K562 (cell line): ENCODE data around the gene ALG8. TPM values are rescaled to one million over a fixed set of nuclear protein-coding genes. Genes with fewer than 3 reads are reported as not detected.
A peak's percentile ranks its signal among the peaks of the same experiment; 100 is the strongest.

Experiments used
- BDP1 ChIP-seq: IDR thresholded peaks from 3 replicates; pipeline ENCODE4 v1.6.1; 2011; ENCODE audit not compliant: insufficient read length, insufficient read depth
- CHD2 ChIP-seq: IDR thresholded peaks from 2 replicates; pipeline ENCODE4 v1.6.1; 2011; ENCODE audit warnings: low read depth, low read length
- DNMT1 ChIP-seq: fragments of 450-650 bp; IDR thresholded peaks from 2 replicates; pipeline ENCODE4 v1.6.1; 2016; ENCODE audit warnings: antibody characterized with exemption, mild to moderate bottlenecking
- EHMT2 ChIP-seq: fragments of 450-650 bp; IDR thresholded peaks from 2 replicates; pipeline ENCODE4 v1.6.1; 2018; ENCODE audit warnings: antibody characterized with exemption
- HOXB6 ChIP-seq: fragments of 250-450 bp; sonication (Bioruptor Pico); IDR thresholded peaks from 2 replicates; pipeline ENCODE4 v1.5.1; 2022; ENCODE audit warnings: mild to moderate bottlenecking, borderline replicate concordance
- NEUROD1 ChIP-seq: fragments of 150-350 bp; IDR thresholded peaks from 2 replicates; pipeline ENCODE4 v1.6.1; 2014; ENCODE audit warnings: borderline replicate concordance, low read length, low read depth; ENCODE audit not compliant: partially characterized antibody
- NR1H2 ChIP-seq: sonication (generic); formaldehyde crosslinking; IDR thresholded peaks from 2 replicates; pipeline ENCODE4 v1.4.0; 2020; ENCODE audit warnings: mild to moderate bottlenecking, missing genetic modification reagents
- PHF8 ChIP-seq: fragments of 200-600 bp; sonication (generic); IDR thresholded peaks from 2 replicates; pipeline ENCODE4 v1.6.1; 2012; ENCODE audit warnings: mixed run types, mild to moderate bottlenecking, inconsistent platforms, low read length, moderate library complexity, borderline replicate concordance
- PTTG1 ChIP-seq: fragments of 450-650 bp; IDR thresholded peaks from 2 replicates; pipeline ENCODE4 v1.6.1; 2016; ENCODE audit warnings: low read depth, mild to moderate bottlenecking, missing genetic modification characterization, missing compliant biosample characterization
- RFX5 ChIP-seq: IDR thresholded peaks from 2 replicates; pipeline ENCODE4 v1.6.1; 2011; ENCODE audit warnings: low read depth, mild to moderate bottlenecking, improper control_type of control experiment, low read length
- SIN3A ChIP-seq, 2 experiments: fragments of 150-350 bp in 1 of 2; IDR thresholded peaks; 2 replicates each; pipeline ENCODE4 v1.6.1; 2011 to 2016; ENCODE audit warnings: borderline replicate concordance in 2 of 2, low read depth in 2 of 2, low read length in 2 of 2, mild to moderate bottlenecking in 2 of 2, moderate library complexity in 2 of 2; ENCODE audit not compliant: control insufficient read depth in 1 of 2
- SPI1 ChIP-seq: IDR thresholded peaks from 2 replicates; pipeline ENCODE4 v1.6.1; 2011; ENCODE audit warnings: low read depth, low read length, control low read depth, borderline replicate concordance
- ZNF175 ChIP-seq: fragments of 200-800 bp; sonication (Bioruptor generic); IDR thresholded peaks from 2 replicates; pipeline ENCODE4 v1.6.1; 2016; ENCODE audit warnings: low read depth, mild to moderate bottlenecking, missing genetic modification characterization, missing compliant biosample characterization
- ZNF584 ChIP-seq: fragments of 200-800 bp; sonication (Bioruptor generic); IDR thresholded peaks from 2 replicates; pipeline ENCODE4 v1.6.1; 2016; ENCODE audit warnings: low read depth, mild to moderate bottlenecking, missing genetic modification characterization, missing compliant biosample characterization
- polyA plus RNA-seq, 8 experiments: library from polyadenylated mRNA; depleted of rRNA in 4 of 8; stranded (reverse) in 5 of 8; unstranded in 3 of 8; fragments of >200 nt; fragmentation: Nextera tagmentation in 2 of 8; fragmentation: Illumina TruSeq in 1 of 8; extraction: Ambion mirVana in 2 of 8; extraction: Trizol in 1 of 8; gene quantifications; 2 replicates each; pipeline versions ENCODE4 v1.2.1 to v1.2.3, GENCODE V29; 2011 to 2014; ENCODE audit warnings: inconsistent platforms in 1 of 8, missing spikeins in 1 of 8
- total RNA-seq, 7 experiments: library from RNA; depleted of rRNA in 6 of 7; stranded (reverse); fragments of >200 nt in 6 of 7; fragmentation: Illumina TruSeq in 2 of 7; extraction: Trizol in 2 of 7; gene quantifications; 2 replicates each; pipeline versions ENCODE4 v1.2.1 to v1.2.3, GENCODE V29; 2011 to 2021; ENCODE audit warnings: low replicate concordance in 1 of 7
- TF ChIP-seq, protein P1 (sequence below), 2 experiments: fragments of 450-650 bp; IDR thresholded peaks; 2 replicates each; pipeline ENCODE4 v1.6.1; 2016; ENCODE audit warnings: mild to moderate bottlenecking in 2 of 2, borderline replicate concordance in 1 of 2, low read depth in 1 of 2, moderate library complexity in 1 of 2
- TF ChIP-seq, protein P2 (sequence below), 3 experiments: IDR thresholded peaks in 2 of 3; conservative IDR thresholded peaks in 1 of 3; 2 replicates each; pipeline ENCODE4 v1.5.1; 2011 to 2012; ENCODE audit warnings: low read length in 3 of 3, mild to moderate bottlenecking in 3 of 3, control low read depth in 2 of 3, improper control_type of control experiment in 1 of 3, inconsistent platforms in 1 of 3, low read depth in 1 of 3, mixed read lengths in 1 of 3, moderate library complexity in 1 of 3; ENCODE audit not compliant: insufficient read depth in 2 of 3

ALG8 gene
- total and polyA plus RNA-seq, 9 of the 15 experiments (the other 6 are each of a cell fraction or from before 2014, with no cell fraction given) = 59.3 to 189 (median 106) TPM

DNA sequence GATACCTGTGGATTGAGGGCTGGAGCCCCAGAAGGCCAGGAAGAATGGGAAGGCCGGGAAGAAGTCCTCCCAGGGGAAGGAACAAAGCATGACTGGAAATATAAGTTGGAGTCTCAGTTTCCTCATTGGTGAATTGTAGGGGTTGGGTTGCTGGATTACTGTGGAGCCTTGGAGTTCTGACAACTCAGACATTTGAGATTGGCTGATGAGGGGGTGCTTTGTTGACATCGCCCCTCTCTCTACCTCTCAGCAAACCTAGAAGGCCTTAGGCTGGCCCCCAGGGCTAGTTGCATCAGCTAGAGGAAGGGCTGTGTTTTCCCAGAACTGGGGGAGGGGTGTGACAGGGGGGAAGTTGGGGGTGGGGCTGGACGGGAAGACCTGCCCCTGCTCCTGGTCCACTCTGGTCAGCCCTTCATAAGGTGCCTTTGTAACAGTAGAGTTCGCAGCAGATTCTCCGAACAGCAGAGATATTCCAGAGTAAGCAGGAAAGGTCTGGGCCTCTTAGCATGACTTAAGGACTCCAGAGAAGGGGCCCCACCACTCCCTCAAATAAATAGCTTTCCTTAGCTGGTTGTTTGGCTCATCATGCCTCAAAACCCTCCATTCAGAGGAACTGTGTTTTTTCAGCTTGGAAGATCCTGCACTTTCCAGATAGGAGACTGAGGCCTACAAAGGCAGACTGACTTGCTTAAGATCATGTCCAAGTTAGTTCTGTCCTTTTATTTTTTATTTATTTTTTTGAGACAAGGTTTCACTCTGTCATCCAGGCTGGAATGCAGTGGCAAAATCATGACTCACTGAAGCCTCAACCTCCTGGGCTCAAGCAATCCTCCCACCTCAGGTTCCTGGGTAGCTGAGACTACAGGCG is 88.2 kb downstream of the ALG8 start (continued):
- TF ChIP-seq HOXB6 (no peak), NR1H2 (CRISPR knock-in tag) (no peak), PHF8 (peak; percentile 46; the same call in 1 of the 2 replicates), CHD2 (no peak), EHMT2 (0 out of 2 replicates have a peak, but pooled peaks have one; percentile 53), PTTG1 (no peak), RFX5 (no peak), DNMT1 (no peak), BDP1 (no peak), NEUROD1 (peak; percentile 57), ZNF584 (CRISPR knock-in tag) (peak; percentile 80; the same call in 1 of the 2 replicates), SIN3A (IDR thresholded peaks at IDR 0.05; ENCODE audit: borderline replicate concordance in 2 of 2, control insufficient read depth in 1 of 2, low read depth in 2 of 2, low read length in 2 of 2) (no peak), SPI1 (peak; percentile 56; the same call in 1 of the 2 replicates), ZNF175 (CRISPR knock-in tag) (peak; percentile 88; the same call in 1 of the 2 replicates)
- TF ChIP-seq, protein P1, sequence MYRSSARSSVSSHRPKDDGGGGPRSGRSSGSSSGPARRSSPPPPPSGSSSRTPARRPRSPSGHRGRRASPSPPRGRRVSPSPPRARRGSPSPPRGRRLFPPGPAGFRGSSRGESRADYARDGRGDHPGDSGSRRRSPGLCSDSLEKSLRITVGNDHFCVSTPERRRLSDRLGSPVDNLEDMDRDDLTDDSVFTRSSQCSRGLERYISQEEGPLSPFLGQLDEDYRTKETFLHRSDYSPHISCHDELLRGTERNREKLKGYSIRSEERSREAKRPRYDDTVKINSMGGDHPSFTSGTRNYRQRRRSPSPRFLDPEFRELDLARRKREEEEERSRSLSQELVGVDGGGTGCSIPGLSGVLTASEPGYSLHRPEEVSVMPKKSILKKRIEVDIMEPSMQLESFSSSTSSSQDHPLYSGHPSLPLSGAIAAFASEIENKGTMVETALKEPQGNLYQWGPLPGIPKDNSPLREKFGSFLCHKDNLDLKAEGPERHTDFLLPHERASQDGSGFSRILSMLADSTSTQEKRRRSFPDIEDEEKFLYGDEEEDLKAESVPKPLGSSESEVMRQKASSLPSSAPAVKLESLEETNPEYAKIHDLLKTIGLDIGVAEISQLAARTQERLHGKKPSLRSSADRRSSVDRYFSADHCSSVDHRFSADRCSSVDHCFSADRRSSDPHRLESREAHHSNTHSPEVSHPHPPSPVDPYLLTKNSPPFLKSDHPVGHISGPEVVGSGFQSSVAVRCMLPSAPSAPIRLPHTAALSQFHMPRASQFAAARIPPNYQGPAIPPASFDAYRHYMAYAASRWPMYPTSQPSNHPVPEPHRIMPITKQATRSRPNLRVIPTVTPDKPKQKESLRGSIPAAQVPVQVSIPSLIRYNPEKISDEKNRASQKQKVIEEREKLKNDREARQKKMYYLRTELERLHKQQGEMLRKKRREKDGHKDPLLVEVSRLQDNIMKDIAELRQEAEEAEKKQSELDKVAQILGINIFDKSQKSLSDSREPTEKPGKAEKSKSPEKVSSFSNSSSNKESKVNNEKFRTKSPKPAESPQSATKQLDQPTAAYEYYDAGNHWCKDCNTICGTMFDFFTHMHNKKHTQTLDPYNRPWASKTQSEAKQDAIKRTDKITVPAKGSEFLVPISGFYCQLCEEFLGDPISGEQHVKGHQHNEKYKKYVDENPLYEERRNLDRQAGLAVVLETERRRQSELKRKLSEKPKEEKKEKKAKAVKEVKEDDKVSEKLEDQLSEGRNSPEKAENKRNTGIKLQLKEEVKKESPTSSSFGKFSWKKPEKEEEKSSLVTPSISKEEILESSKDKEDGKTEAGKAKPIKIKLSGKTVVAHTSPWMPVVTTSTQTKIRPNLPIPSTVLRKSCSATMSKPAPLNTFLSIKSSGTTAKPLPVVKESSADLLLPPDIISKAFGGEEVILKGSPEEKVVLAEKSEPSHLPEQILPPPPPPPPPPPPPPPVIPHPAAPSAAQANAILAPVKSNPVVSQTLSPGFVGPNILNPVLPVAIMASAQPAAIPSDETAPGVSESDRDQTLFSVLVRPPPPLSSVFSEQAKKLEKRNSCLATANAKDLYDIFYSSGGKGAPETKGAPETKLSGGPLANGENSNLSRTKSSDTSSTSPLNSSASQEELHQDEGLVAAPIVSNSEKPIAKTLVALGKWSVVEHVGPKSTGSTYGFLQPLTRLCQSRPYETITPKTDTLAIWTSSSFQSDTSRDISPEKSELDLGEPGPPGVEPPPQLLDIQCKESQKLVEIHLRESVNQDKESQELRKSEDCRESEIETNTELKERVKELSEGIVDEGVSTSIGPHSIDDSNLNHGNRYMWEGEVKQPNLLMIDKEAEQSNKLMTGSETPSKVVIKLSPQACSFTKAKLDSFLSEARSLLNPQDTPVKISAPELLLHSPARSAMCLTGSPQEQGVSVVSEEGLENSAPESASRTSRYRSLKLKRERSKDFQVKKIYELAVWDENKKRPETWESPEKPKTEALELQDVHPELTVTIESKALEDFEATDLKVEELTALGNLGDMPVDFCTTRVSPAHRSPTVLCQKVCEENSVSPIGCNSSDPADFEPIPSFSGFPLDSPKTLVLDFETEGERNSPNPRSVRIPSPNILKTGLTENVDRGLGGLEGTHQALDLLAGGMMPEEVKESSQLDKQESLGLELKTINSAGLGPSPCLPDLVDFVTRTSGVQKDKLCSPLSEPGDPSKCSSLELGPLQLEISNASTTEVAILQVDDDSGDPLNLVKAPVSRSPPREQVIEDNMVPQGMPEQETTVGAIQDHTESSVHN (IDR thresholded peaks at IDR 0.05; ENCODE audit: borderline replicate concordance in 1 of 2, low read depth in 1 of 2) = no peak
- TF ChIP-seq, protein P2, sequence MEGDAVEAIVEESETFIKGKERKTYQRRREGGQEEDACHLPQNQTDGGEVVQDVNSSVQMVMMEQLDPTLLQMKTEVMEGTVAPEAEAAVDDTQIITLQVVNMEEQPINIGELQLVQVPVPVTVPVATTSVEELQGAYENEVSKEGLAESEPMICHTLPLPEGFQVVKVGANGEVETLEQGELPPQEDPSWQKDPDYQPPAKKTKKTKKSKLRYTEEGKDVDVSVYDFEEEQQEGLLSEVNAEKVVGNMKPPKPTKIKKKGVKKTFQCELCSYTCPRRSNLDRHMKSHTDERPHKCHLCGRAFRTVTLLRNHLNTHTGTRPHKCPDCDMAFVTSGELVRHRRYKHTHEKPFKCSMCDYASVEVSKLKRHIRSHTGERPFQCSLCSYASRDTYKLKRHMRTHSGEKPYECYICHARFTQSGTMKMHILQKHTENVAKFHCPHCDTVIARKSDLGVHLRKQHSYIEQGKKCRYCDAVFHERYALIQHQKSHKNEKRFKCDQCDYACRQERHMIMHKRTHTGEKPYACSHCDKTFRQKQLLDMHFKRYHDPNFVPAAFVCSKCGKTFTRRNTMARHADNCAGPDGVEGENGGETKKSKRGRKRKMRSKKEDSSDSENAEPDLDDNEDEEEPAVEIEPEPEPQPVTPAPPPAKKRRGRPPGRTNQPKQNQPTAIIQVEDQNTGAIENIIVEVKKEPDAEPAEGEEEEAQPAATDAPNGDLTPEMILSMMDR (IDR thresholded peaks at IDR 0.05 in 2 of 3, conservative IDR thresholded peaks at IDR 0.05 in 1 of 3; ENCODE audit: insufficient read depth in 2 of 3, low read depth in 1 of 3, low read length in 3 of 3) = no peak
